Measurements from ENCODE around the gene NANS.
A peak's percentile ranks its signal among the peaks of the same experiment; 100 is the strongest.

NANS gene

DNA sequence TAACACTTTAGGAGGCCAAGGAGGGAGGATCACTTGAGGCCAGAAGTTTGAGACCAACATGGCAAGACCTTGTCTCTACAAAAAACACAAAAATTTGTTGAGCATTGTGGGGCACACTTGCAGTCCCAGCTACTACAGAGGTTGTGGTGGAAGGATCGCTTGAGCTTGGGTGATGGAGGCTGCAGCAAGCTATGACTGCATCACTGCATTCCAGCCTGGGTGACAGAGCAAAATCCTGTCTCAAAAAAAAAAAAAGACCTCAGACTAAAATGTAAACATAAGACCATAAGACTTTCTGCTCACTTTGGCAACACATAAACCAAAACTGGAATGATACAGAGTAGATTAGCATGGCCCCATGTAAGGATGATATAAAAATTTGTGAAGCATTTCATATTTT, 24.6 kb upstream of the NANS start:
- no peaks in the 10 kb centered on the region for H3K9me3 ChIP-seq
- TF ChIP-seq, protein P1, sequence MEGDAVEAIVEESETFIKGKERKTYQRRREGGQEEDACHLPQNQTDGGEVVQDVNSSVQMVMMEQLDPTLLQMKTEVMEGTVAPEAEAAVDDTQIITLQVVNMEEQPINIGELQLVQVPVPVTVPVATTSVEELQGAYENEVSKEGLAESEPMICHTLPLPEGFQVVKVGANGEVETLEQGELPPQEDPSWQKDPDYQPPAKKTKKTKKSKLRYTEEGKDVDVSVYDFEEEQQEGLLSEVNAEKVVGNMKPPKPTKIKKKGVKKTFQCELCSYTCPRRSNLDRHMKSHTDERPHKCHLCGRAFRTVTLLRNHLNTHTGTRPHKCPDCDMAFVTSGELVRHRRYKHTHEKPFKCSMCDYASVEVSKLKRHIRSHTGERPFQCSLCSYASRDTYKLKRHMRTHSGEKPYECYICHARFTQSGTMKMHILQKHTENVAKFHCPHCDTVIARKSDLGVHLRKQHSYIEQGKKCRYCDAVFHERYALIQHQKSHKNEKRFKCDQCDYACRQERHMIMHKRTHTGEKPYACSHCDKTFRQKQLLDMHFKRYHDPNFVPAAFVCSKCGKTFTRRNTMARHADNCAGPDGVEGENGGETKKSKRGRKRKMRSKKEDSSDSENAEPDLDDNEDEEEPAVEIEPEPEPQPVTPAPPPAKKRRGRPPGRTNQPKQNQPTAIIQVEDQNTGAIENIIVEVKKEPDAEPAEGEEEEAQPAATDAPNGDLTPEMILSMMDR (IDR thresholded peaks at IDR 0.05), result no peak
- no peaks in the 10 kb centered on the region for H3K27me3 ChIP-seq
- H3K27ac ChIP-seq, result no peak overlapping the region
- no peaks in the 10 kb centered on the region for H3K36me3 ChIP-seq
- H3K4me3 ChIP-seq (ENCODE audit: low read depth in 1 of 2, low read length in 1 of 2), result no peak overlapping the region
- H3K4me1 ChIP-seq (ENCODE audit: control insufficient read depth in 1 of 2, insufficient read depth in 1 of 2, low read depth in 1 of 2, low read length in 1 of 2), result peaks cover 0 to 9% of the 10 kb centered on the region in 2 experiments

DNA sequence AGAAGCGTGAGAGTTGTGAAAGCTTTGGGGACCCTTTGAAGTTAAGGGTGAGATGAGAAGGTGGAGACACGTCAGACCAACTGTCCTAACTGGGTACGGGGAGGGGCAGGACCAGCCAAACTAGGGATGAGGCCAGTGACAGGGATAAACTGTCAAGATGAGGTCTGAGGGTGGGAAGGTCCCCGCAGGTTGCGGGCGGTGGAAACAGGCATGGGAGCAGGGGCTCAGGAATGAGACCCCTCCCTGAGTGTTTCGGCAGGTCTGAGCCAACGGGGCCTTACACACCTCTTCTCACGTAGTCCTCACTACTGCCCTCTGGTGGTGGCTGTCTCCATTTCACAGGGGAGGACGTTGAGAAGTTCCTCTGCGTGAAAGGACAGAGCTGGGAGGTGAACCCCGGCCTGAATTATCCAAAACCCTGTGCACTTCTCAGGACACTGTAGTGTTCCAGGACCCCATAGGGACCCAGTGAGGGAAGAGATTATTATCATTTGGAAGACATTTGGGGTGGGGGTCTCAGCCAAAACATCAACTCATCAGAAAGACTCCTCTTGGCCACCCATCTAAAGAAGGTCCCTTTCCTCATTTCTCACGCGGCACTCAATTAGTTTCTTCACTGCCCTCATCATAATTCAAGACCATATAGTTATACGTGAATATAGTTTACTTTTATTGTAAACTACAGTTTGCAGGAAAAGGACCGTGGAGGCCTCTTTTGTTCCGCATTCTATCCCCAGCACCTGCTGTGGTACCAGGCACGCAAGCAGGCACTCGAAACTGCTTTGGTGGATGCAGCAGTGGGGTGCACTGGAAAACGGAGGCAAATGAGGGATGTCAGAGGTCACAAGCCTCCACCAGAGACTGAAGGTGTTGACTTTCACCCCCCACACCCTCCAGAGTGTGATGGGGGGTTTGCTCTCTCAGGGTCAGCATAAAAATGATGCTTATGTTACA, 21.7 kb upstream of the NANS start:
- Histone ChIP-seq H3K27ac (no peak overlapping the region), H3K36me3 (no peaks in the 10 kb centered on the region), H3K4me3 (ENCODE audit: low read depth in 1 of 2, low read length in 1 of 2) (no peak overlapping the region), H3K4me1 (ENCODE audit: control insufficient read depth in 1 of 2, insufficient read depth in 1 of 2, low read depth in 1 of 2, low read length in 1 of 2) (peaks cover 0 to 9% of the 10 kb centered on the region in 2 experiments), H3K9me3 (no peaks in the 10 kb centered on the region), H3K27me3 (no peaks in the 10 kb centered on the region)
- TF ChIP-seq, protein P1 (IDR thresholded peaks at IDR 0.05), result peak; percentile 86

DNA sequence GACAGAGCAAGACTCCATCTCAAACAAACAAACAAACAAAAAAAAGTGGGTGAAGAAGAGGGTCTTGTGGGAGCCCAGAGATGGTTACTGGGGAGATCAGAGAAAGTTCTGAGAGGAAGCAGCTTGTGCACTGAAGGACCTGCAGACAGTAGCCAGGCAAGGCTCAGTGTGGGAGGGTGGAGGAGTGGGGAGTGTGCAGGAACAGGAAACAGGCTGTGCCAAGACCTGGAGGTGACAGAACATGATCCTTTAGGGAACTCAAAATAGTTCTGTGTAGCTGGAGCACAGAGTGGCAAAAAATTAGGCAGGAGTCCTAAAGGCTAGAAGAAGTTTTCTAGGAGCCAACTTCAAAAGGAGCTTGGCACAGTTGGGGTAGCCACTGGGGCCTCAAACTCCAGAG, 19.2 kb upstream of the NANS start:
- TF ChIP-seq, protein P1 (IDR thresholded peaks at IDR 0.05), result no peak

DNA sequence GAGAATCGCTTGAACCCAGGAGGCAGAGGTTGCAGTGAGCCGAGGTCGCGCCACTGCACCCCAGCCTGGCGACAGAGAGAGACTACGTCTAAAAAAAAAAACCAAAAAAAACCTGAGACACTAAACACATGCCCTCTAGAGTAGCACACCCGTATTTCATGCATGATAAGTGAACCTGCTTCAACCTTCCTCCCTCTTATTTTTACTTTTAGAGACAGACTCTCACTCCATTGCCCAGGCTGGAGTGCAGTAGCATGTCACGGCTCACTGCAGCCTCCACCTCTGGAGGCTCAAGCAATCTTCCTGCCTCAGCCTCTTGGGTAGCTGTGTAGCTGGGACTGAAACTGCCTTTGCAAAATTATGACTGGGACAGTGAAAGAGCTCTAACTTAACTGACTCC, 17.6 kb upstream of the NANS start:
- no peaks in the 10 kb centered on the region for H3K36me3 ChIP-seq
- no peaks in the 10 kb centered on the region for H3K27me3 ChIP-seq
- H3K27ac ChIP-seq, result no peak overlapping the region
- H3K9me3 ChIP-seq, result no peaks in the 10 kb centered on the region
- no peak overlapping the region for H3K4me3 ChIP-seq (ENCODE audit: low read depth in 1 of 2, low read length in 1 of 2)
- TF ChIP-seq, protein P1 (IDR thresholded peaks at IDR 0.05), result no peak
- H3K4me1 ChIP-seq (ENCODE audit: control insufficient read depth in 1 of 2, insufficient read depth in 1 of 2, low read depth in 1 of 2, low read length in 1 of 2), result peaks cover 4 to 13% of the 10 kb centered on the region in 2 experiments

More for the DNA sequence above, 19.2 kb upstream of the NANS start:
- Histone ChIP-seq H3K36me3 (no peaks in the 10 kb centered on the region), H3K27me3 (no peaks in the 10 kb centered on the region), H3K4me1 (ENCODE audit: control insufficient read depth in 1 of 2, insufficient read depth in 1 of 2, low read depth in 1 of 2, low read length in 1 of 2) (peaks cover 0 to 9% of the 10 kb centered on the region in 2 experiments), H3K4me3 (ENCODE audit: low read depth in 1 of 2, low read length in 1 of 2) (no peak overlapping the region), H3K27ac (no peak overlapping the region), H3K9me3 (no peaks in the 10 kb centered on the region)

DNA sequence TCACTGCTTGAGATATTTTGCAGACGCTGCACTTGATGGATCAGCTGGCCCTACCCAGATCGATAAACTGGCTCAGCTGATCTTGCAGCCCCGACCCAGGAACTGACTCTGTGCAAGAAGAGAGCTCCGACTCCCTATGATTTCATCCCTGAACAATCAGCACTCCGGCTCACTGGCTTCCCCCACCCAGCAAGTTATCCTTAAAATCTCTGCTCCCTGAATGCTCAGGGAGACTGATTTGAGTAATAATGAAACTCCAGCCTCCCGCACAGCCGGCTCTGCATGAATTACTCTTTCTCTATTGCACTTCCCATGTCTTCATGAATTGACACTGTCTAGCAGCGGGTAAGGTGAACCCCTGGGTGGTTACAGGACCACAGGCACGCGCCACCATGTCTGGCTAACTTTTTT, 16.9 kb upstream of the NANS start:
- Histone ChIP-seq H3K27me3 (no peaks in the 10 kb centered on the region), H3K4me1 (ENCODE audit: control insufficient read depth in 1 of 2, insufficient read depth in 1 of 2, low read depth in 1 of 2, low read length in 1 of 2) (peaks cover 8 to 15% of the 10 kb centered on the region in 2 experiments), H3K9me3 (no peaks in the 10 kb centered on the region), H3K27ac (no peak overlapping the region), H3K4me3 (ENCODE audit: low read depth in 1 of 2, low read length in 1 of 2) (no peak overlapping the region), H3K36me3 (no peaks in the 10 kb centered on the region)
- TF ChIP-seq, protein P1 (IDR thresholded peaks at IDR 0.05), result no peak

Measured in neutrophil (primary cell).